Effector CD4-positive, alpha-beta T cell (primary cell): ENCODE data around the gene SNAP23.
"Not testable (repeated sequence)": the region's sequence is repeated elsewhere in the genome, so short reads cannot be mapped to it uniquely, and the experiment has no call there.

Source experiments
- DNase-seq: peaks from one replicate; pipeline ENCODE4 v3.0.0-alpha.2; 2020

The SNAP23 gene

GRCh38 chr15:42498212-42499068 lies 3.0 kb downstream of the SNAP23 start:
- no peak for DNase-seq

GRCh38 chr15:42499858-42500609 lies 4.6 kb downstream of the SNAP23 start:
- DNase-seq, result no peak

- DNase-seq, result no peak
Observed at GRCh38 chr15:42502477-42502876, 7.0 kb downstream of the SNAP23 start.

GRCh38 chr15:42503825-42504224 lies 8.4 kb downstream of the SNAP23 start:
- no peak for DNase-seq

- DNase-seq, result no peak
Observed at GRCh38 chr15:42504631-42505030, 9.2 kb downstream of the SNAP23 start.

GRCh38 chr15:42507514-42507913 lies 12.1 kb downstream of the SNAP23 start:
- no peak for DNase-seq

GRCh38 chr15:42508263-42508690 lies 12.8 kb downstream of the SNAP23 start:
- DNase-seq, result no peak

GRCh38 chr15:42510258-42511006 lies 15.0 kb downstream of the SNAP23 start:
- DNase-seq, result no peak

- no peak for DNase-seq
Observed at GRCh38 chr15:42511007-42511391, 15.6 kb downstream of the SNAP23 start.

- DNase-seq, result no peak
Observed at GRCh38 chr15:42523331-42523730, 27.9 kb downstream of the SNAP23 start.

GRCh38 chr15:42528970-42529369 lies 33.5 kb downstream of the SNAP23 start:
- no peak for DNase-seq

- DNase-seq, result no peak
Observed at GRCh38 chr15:42533246-42533645, 37.8 kb downstream of the SNAP23 start.

GRCh38 chr15:42544853-42545629 lies 49.6 kb downstream of the SNAP23 start:
- no peak for DNase-seq

- no peak for DNase-seq
Observed at GRCh38 chr15:42547918-42548248, 52.4 kb downstream of the SNAP23 start.

GRCh38 chr15:42548249-42549031 lies 53.0 kb downstream of the SNAP23 start, which contains the start of the genes HAUS2 and LRRC57:
Gene HAUS2 (plus strand): TSS chr15:42548838. CDS start chr15:42548873, 35 bp downstream.
Gene LRRC57 (minus strand): TSS chr15:42548793. CDS start chr15:42548434, 359 bp downstream.
- peak; percentile 87 for DNase-seq

- DNase-seq, result peak; percentile 6
Observed at GRCh38 chr15:42549032-42549491, 53.6 kb downstream of the SNAP23 start.

- no peak for DNase-seq
Observed at GRCh38 chr15:42549741-42550392, 54.4 kb downstream of the SNAP23 start.

- DNase-seq, result no peak
Observed at GRCh38 chr15:42553554-42553953, 58.1 kb downstream of the SNAP23 start.

GRCh38 chr15:42556550-42557207 lies 61.2 kb downstream of the SNAP23 start:
- DNase-seq, result not testable (repeated sequence)

- no peak for DNase-seq
Observed at GRCh38 chr15:42558739-42559138, 63.3 kb downstream of the SNAP23 start.
